ENCODE results near the gene SORBS1. TPM values are rescaled to one million over a fixed set of nuclear protein-coding genes. Genes with fewer than 3 reads are reported as not detected.

The SORBS1 gene
- total RNA-seq, 1 donor from 2014 or later: 16.1 TPM

- Histone ChIP-seq H2AFZ (replicated peaks) (no peak overlapping the region), H3K36me3 (no peaks in the 10 kb centered on the region), H3K27ac (no peak overlapping the region), H3K27me3 (no peaks in the 10 kb centered on the region), H3K4me2 (no peak overlapping the region), H3K4me1 (no peaks in the 10 kb centered on the region), H3K9me3 (ENCODE audit: low read depth) (no peaks in the 10 kb centered on the region), H3K9ac (no peak overlapping the region), H4K20me1 (ENCODE audit: low read depth) (no peaks in the 10 kb centered on the region), H3F3A (ENCODE audit: low read depth) (no peaks in the 10 kb centered on the region), H3K79me2 (ENCODE audit: low read depth) (no peaks in the 10 kb centered on the region), H3K4me3 (no peak overlapping the region)
- Mint-ChIP-seq H3K9me3 (no peaks in the 10 kb centered on the region), H3K27ac (no peak overlapping the region), H3K36me3 (no peaks in the 10 kb centered on the region), H3K4me1 (peaks cover 19% of the 10 kb centered on the region), H3K4me3 (no peak overlapping the region), H3K27me3 (ENCODE audit: insufficient read depth, low read depth) (peaks cover 7% of the 10 kb centered on the region)
- TF ChIP-seq EZH2phosphoT487 (IDR thresholded peaks at IDR 0.05): no peak
- TF ChIP-seq EZH2 (IDR thresholded peaks at IDR 0.05): no peak
- TF ChIP-seq CTCF (IDR thresholded peaks at IDR 0.05): no peak
- no peak for DNase-seq (ENCODE audit: low spot score)
Observed at GRCh38 chr10:95532536-95532935, 28.6 kb downstream of the SORBS1 start.

- Mint-ChIP-seq H3K9me3 (no peaks in the 10 kb centered on the region), H3K27me3 (ENCODE audit: insufficient read depth, low read depth) (peaks cover 7% of the 10 kb centered on the region), H3K27ac (no peak overlapping the region), H3K36me3 (no peaks in the 10 kb centered on the region), H3K4me3 (no peak overlapping the region), H3K4me1 (peaks cover 16% of the 10 kb centered on the region)
- Histone ChIP-seq H3K4me2 (no peak overlapping the region), H3K27ac (no peak overlapping the region), H3K9ac (no peak overlapping the region), H3K36me3 (no peaks in the 10 kb centered on the region), H3F3A (ENCODE audit: low read depth) (no peaks in the 10 kb centered on the region), H3K79me2 (ENCODE audit: low read depth) (no peaks in the 10 kb centered on the region), H2AFZ (replicated peaks) (no peak overlapping the region), H3K9me3 (ENCODE audit: low read depth) (no peaks in the 10 kb centered on the region), H3K27me3 (no peaks in the 10 kb centered on the region), H3K4me3 (no peak overlapping the region), H3K4me1 (no peaks in the 10 kb centered on the region), H4K20me1 (ENCODE audit: low read depth) (no peaks in the 10 kb centered on the region)
- TF ChIP-seq EZH2phosphoT487 (IDR thresholded peaks at IDR 0.05) (no peak), EZH2 (IDR thresholded peaks at IDR 0.05) (no peak), CTCF (IDR thresholded peaks at IDR 0.05) (no peak)
- DNase-seq (ENCODE audit: low spot score): no peak
Observed at GRCh38 chr10:95531994-95532399, 29.2 kb downstream of the SORBS1 start.

- no peaks in the 10 kb centered on the region for H3K79me2 ChIP-seq (ENCODE audit: low read depth)
- no peak overlapping the region for H3K27ac Mint-ChIP-seq
- no peak overlapping the region for H3K9ac ChIP-seq
- H3K9me3 ChIP-seq (ENCODE audit: low read depth): no peaks in the 10 kb centered on the region
- no peaks in the 10 kb centered on the region for H3K9me3 Mint-ChIP-seq
- H3K4me3 ChIP-seq: no peak overlapping the region
- H3K4me1 Mint-ChIP-seq: peaks cover 14% of the 10 kb centered on the region
- no peak for TF ChIP-seq CTCF (IDR thresholded peaks at IDR 0.05)
- TF ChIP-seq EZH2phosphoT487 (IDR thresholded peaks at IDR 0.05): no peak
- no peak for TF ChIP-seq EZH2 (IDR thresholded peaks at IDR 0.05)
- no peak for DNase-seq (ENCODE audit: low spot score)
- H3K36me3 Mint-ChIP-seq: no peaks in the 10 kb centered on the region
- no peaks in the 10 kb centered on the region for H3K27me3 ChIP-seq
- no peaks in the 10 kb centered on the region for H3K4me1 ChIP-seq
- no peaks in the 10 kb centered on the region for H3K36me3 ChIP-seq
- H3K27ac ChIP-seq: no peak overlapping the region
- H3K4me2 ChIP-seq: no peak overlapping the region
- H3F3A ChIP-seq (ENCODE audit: low read depth): no peaks in the 10 kb centered on the region
- H3K4me3 Mint-ChIP-seq: no peak overlapping the region
- no peaks in the 10 kb centered on the region for H4K20me1 ChIP-seq (ENCODE audit: low read depth)
- no peak overlapping the region for H2AFZ ChIP-seq (replicated peaks)
- H3K27me3 Mint-ChIP-seq (ENCODE audit: insufficient read depth, low read depth): peaks cover 4% of the 10 kb centered on the region
Observed at GRCh38 chr10:95531058-95531809, 29.9 kb downstream of the SORBS1 start.

Data from neural progenitor cell (in vitro differentiated cells).